HepG2 (cell line): Measurements from ENCODE around the gene DNAL4.

Source experiments
- CBX2 ChIP-seq, 2 experiments: fragments of 200-600 bp in 1 of 2; sonication (generic); formaldehyde crosslinking in 1 of 2; IDR thresholded peaks; 2 replicates each; pipeline versions ENCODE4 v1.7.0 to v1.8.1; 2018 to 2022; ENCODE audit warnings: low read depth in 2 of 2, low read length in 1 of 2, mild to moderate bottlenecking in 1 of 2, missing genetic modification reagents in 1 of 2
- CTCF ChIP-seq: sonication (generic); formaldehyde crosslinking; IDR thresholded peaks from 2 replicates; pipeline ENCODE4 v1.5.0; 2020; ENCODE audit warnings: mild to moderate bottlenecking, missing genetic modification reagents, moderate library complexity
- HOXA3 ChIP-seq: sonication (generic); formaldehyde crosslinking; IDR thresholded peaks from 2 replicates; pipeline ENCODE4 v1.5.0; 2020; ENCODE audit warnings: missing genetic modification reagents
- IRF1 ChIP-seq: sonication (generic); formaldehyde crosslinking; IDR thresholded peaks from 2 replicates; pipeline ENCODE4 v1.4.0; 2020; ENCODE audit warnings: low read depth, mild to moderate bottlenecking, missing genetic modification reagents
- KDM5B ChIP-seq: sonication (generic); formaldehyde crosslinking; IDR thresholded peaks from 2 replicates; pipeline ENCODE4 v1.4.0; 2020; ENCODE audit warnings: missing genetic modification reagents, mild to moderate bottlenecking, borderline replicate concordance
- KLF9 ChIP-seq: IDR thresholded peaks from 2 replicates; pipeline ENCODE4 v1.6.1; 2016; ENCODE audit warnings: low read depth
- MAFF ChIP-seq: IDR thresholded peaks from 2 replicates; pipeline ENCODE4 v1.6.1; 2011; ENCODE audit warnings: low read depth, low read length, improper control_type of control experiment
- MTA1 ChIP-seq: sonication (generic); formaldehyde crosslinking; IDR thresholded peaks from 2 replicates; pipeline ENCODE4 v1.4.0; 2020; ENCODE audit warnings: missing genetic modification reagents, mild to moderate bottlenecking, borderline replicate concordance
- POGZ ChIP-seq: sonication (generic); formaldehyde crosslinking; IDR thresholded peaks from 2 replicates; pipeline ENCODE4 v1.4.0; 2020; ENCODE audit warnings: mild to moderate bottlenecking, missing genetic modification reagents
- RAD21 ChIP-seq: fragments of 450-650 bp; formaldehyde crosslinking; IDR thresholded peaks from 2 replicates; pipeline ENCODE4 v1.5.0; 2020; ENCODE audit warnings: mild to moderate bottlenecking
- ZBTB25 ChIP-seq: IDR thresholded peaks from 2 replicates; pipeline ENCODE4 v1.6.1; 2018; ENCODE audit warnings: missing genetic modification reagents
- ZNF510 ChIP-seq: sonication (generic); formaldehyde crosslinking; IDR thresholded peaks from 2 replicates; pipeline ENCODE4 v1.4.0; 2020; ENCODE audit warnings: low read depth, mild to moderate bottlenecking, missing genetic modification reagents
- TF ChIP-seq, protein P1 (sequence below), 2 experiments: fragments of 450-650 bp in 1 of 2; sonication (generic) in 1 of 2; formaldehyde crosslinking in 1 of 2; IDR thresholded peaks; 2 replicates each; pipeline versions ENCODE4 v1.6.1 to v1.8.0; 2016 to 2022; ENCODE audit warnings: antibody characterized with exemption in 1 of 2, mild to moderate bottlenecking in 1 of 2, missing genetic modification reagents in 1 of 2
- TF ChIP-seq, protein P2 (sequence below): IDR thresholded peaks from 2 replicates; pipeline ENCODE4 v1.6.1; 2012; ENCODE audit warnings: inconsistent platforms

DNA sequence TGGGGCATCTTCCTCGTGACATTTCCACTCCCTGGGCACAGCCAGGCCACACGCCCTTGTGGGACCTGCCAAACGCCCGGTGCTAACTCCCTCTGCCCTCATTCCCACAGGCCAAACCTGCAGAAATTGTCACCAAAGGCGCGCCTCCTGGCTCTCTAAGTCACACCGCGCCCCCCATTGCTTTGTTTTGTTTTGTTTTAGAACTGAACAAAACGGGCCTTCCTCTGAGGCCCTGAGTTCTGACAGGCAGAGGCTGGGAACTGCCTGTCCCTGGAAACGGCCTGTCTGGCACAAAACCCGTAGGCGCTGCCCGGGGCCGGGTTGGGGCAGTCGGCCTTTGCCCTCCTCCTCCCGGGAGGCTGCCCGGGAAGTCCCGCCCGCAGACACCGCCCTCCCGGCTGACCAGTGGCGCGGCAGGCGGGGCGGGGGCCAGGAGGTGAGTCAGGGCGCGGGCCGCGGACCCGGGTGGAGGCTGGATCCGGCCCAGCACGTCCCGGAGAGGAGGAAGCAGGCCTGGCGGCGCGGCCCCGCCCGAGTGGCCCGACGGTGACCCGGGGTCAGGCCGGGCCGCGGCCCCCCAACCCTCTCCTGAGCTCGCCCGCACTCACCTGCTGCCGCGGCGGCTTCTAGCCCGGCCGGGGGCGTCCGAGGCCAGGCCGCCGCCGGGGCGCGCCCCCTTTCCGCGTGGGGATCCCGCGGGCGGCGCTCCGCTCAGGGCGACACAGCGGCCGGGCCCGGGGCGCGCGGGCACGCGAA lies 38.6 kb downstream of the DNAL4 start:
- TF ChIP-seq, protein P1, sequence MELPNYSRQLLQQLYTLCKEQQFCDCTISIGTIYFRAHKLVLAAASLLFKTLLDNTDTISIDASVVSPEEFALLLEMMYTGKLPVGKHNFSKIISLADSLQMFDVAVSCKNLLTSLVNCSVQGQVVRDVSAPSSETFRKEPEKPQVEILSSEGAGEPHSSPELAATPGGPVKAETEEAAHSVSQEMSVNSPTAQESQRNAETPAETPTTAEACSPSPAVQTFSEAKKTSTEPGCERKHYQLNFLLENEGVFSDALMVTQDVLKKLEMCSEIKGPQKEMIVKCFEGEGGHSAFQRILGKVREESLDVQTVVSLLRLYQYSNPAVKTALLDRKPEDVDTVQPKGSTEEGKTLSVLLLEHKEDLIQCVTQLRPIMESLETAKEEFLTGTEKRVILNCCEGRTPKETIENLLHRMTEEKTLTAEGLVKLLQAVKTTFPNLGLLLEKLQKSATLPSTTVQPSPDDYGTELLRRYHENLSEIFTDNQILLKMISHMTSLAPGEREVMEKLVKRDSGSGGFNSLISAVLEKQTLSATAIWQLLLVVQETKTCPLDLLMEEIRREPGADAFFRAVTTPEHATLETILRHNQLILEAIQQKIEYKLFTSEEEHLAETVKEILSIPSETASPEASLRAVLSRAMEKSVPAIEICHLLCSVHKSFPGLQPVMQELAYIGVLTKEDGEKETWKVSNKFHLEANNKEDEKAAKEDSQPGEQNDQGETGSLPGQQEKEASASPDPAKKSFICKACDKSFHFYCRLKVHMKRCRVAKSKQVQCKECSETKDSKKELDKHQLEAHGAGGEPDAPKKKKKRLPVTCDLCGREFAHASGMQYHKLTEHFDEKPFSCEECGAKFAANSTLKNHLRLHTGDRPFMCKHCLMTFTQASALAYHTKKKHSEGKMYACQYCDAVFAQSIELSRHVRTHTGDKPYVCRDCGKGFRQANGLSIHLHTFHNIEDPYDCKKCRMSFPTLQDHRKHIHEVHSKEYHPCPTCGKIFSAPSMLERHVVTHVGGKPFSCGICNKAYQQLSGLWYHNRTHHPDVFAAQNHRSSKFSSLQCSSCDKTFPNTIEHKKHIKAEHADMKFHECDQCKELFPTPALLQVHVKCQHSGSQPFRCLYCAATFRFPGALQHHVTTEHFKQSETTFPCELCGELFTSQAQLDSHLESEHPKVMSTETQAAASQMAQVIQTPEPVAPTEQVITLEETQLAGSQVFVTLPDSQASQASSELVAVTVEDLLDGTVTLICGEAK (IDR thresholded peaks at IDR 0.05): no peak
- TF ChIP-seq, protein P1 (CRISPR knock-in tag; IDR thresholded peaks at IDR 0.05): peak; percentile 83
- TF ChIP-seq, protein P2, sequence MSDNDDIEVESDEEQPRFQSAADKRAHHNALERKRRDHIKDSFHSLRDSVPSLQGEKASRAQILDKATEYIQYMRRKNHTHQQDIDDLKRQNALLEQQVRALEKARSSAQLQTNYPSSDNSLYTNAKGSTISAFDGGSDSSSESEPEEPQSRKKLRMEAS: peak; percentile 65; the same call in 1 of the 2 replicates
- TF ChIP-seq RAD21 (CRISPR knock-in tag) (peak; percentile 51), CBX2 (IDR thresholded peaks at IDR 0.05; ENCODE audit: low read depth, low read length) (no peak), CBX2 (CRISPR knock-in tag; IDR thresholded peaks at IDR 0.05; ENCODE audit: low read depth) (no peak), CTCF (CRISPR knock-in tag) (peak; percentile 20; the same call in 1 of the 2 replicates), MAFF (peak; percentile 13; the same call in 1 of the 2 replicates), ZBTB25 (CRISPR knock-in tag) (no peak), POGZ (peak; percentile 69), HOXA3 (CRISPR knock-in tag) (peak; percentile 87), ZNF510 (CRISPR knock-in tag) (no peak), IRF1 (CRISPR knock-in tag) (no peak), KLF9 (CRISPR knock-in tag) (no peak), MTA1 (peak; percentile 87), KDM5B (CRISPR knock-in tag) (peak; percentile 90; the same call in 1 of the 2 replicates)
